Endothelial cell of umbilical vein (primary cell): Measurements from ENCODE around the gene JMJD8. TPM values are rescaled to one million over a fixed set of nuclear protein-coding genes. Genes with fewer than 3 reads are reported as not detected.

ENCODE experiments used
- BruUV-seq: library from RNA; stranded (reverse); fragments of 400-500 nt; replicated peaks from 2 replicates; lab custom pipeline; 2021; lab: Mats Ljungman, UMichigan
- CTCF ChIA-PET: fragments of 300-600, 350-600 bp; sonication (Branson Sonifier 250); formaldehyde crosslinking; loops from one replicate; lab custom pipeline; 2021; ENCODE audit warnings: antibody characterized with exemption, inconsistent platforms; lab: Charles Lee
- POLR2A ChIA-PET: fragments of 300-600, 350-600 bp; sonication (Branson Sonifier 250); formaldehyde crosslinking; loops from one replicate; lab custom pipeline; 2021; ENCODE audit warnings: antibody characterized with exemption, inconsistent platforms; lab: Charles Lee
- DNase-seq: peaks from one replicate; pipeline ENCODE4 v3.0.0-alpha.2; 2011; ENCODE audit warnings: low read depth, low spot score
- FAIRE-seq: peaks from 2 replicates; lab custom pipeline; 2011; peaks lifted over from hg19 to GRCh38; lab: Jason Lieb, UNC
- H2AFZ ChIP-seq: 2 replicates; pipeline ENCODE4 v1.6.0; 2012; ENCODE audit warnings: low read depth, low read length, control low read depth, inconsistent platforms
- H3K27ac ChIP-seq: 2 replicates; pipeline ENCODE4 v1.5.1; 2011; ENCODE audit warnings: low read depth, mild to moderate bottlenecking, control low read depth, low read length, moderate library complexity; ENCODE audit not compliant: insufficient read depth
- H3K27me3 ChIP-seq, 2 experiments: 2 replicates each; pipeline versions ENCODE4 v1.6.0 to v1.6.1; 2011; ENCODE audit warnings: low read length in 2 of 2, mixed read lengths in 1 of 2; ENCODE audit not compliant: control insufficient read depth in 2 of 2, insufficient read depth in 2 of 2
- H3K36me3 ChIP-seq, 2 experiments: 2 replicates in 1 of 2; 3 replicates in 1 of 2; pipeline ENCODE4 v1.5.1; 2011; ENCODE audit warnings: low read length in 2 of 2, mild to moderate bottlenecking in 1 of 2, moderate library complexity in 1 of 2; ENCODE audit not compliant: control insufficient read depth in 2 of 2, insufficient read depth in 2 of 2; ENCODE audit errors: extremely low read depth in 1 of 2
- H3K4me1 ChIP-seq: 3 replicates; pipeline ENCODE4 v1.5.1; 2011; ENCODE audit warnings: mild to moderate bottlenecking, low read length; ENCODE audit not compliant: control insufficient read depth, insufficient read depth; ENCODE audit errors: extremely low read depth
- H3K4me2 ChIP-seq: 2 replicates; pipeline ENCODE4 v1.6.1; 2011; ENCODE audit warnings: low read length, control low read depth, mixed read lengths; ENCODE audit not compliant: insufficient read depth
- H3K4me3 ChIP-seq, 3 experiments: fragments of 200-600 bp in 1 of 3; sonication (generic), shearing (Covaris generic) in 1 of 3; replicated peaks in 1 of 3; 2 replicates each; pipeline ENCODE4 v1.5.1; 2011 to 2016; ENCODE audit warnings: control low read depth in 3 of 3, low read length in 3 of 3, mild to moderate bottlenecking in 2 of 3, inconsistent platforms in 1 of 3, low read depth in 1 of 3, moderate library complexity in 1 of 3; ENCODE audit not compliant: insufficient read depth in 1 of 3
- H3K79me2 ChIP-seq: 2 replicates; pipeline ENCODE4 v1.6.0; 2012; ENCODE audit warnings: low read length, inconsistent platforms; ENCODE audit not compliant: control insufficient read depth, insufficient read depth
- H3K9ac ChIP-seq: replicated peaks from 2 replicates; pipeline ENCODE3; 2011; ENCODE audit warnings: low read length, control low read depth; ENCODE audit not compliant: insufficient read depth; ENCODE audit errors: extremely low read depth
- H3K9me1 ChIP-seq: replicated peaks from 3 replicates; pipeline ENCODE4 v1.6.0; 2011; ENCODE audit warnings: mild to moderate bottlenecking, low read length; ENCODE audit not compliant: control insufficient read depth, insufficient read depth; ENCODE audit errors: extremely low read depth
- H3K9me3 ChIP-seq: replicated peaks from 2 replicates; pipeline ENCODE4 v1.5.1; 2012; ENCODE audit warnings: low read length, inconsistent platforms; ENCODE audit not compliant: control insufficient read depth, insufficient read depth
- H4K20me1 ChIP-seq: replicated peaks from 2 replicates; pipeline ENCODE3; 2011; ENCODE audit warnings: mild to moderate bottlenecking, low read length; ENCODE audit not compliant: control insufficient read depth, insufficient read depth; ENCODE audit errors: extremely low read depth
- CTCF ChIP-seq, 2 donors: IDR thresholded peaks; 1 replicate in 1 of 2; 2 replicates in 1 of 2; pipeline ENCODE4 v1.5.1; 2011; ENCODE audit warnings: low read length in 2 of 2, mild to moderate bottlenecking in 2 of 2, moderate library complexity in 2 of 2, control low read depth in 1 of 2, inconsistent platforms in 1 of 2, low read depth in 1 of 2; ENCODE audit not compliant: insufficient read depth in 1 of 2; ENCODE audit errors: extremely low read depth in 1 of 2
- EZH2 ChIP-seq: IDR thresholded peaks from 2 replicates; pipeline ENCODE4 v1.6.1; 2012; ENCODE audit warnings: borderline replicate concordance, low read depth, mild to moderate bottlenecking, moderate library complexity, low read length, inconsistent platforms; ENCODE audit not compliant: severe bottlenecking
- FOS ChIP-seq: IDR thresholded peaks from 2 replicates; pipeline ENCODE4 v1.6.1; 2011; ENCODE audit warnings: mild to moderate bottlenecking, low read length, moderate library complexity, borderline replicate concordance; ENCODE audit not compliant: insufficient read depth
- GATA2 ChIP-seq: IDR thresholded peaks from 2 replicates; pipeline ENCODE4 v1.7.0; 2011; ENCODE audit warnings: low read depth, mild to moderate bottlenecking, moderate library complexity, mixed read lengths, low read length; ENCODE audit not compliant: insufficient read length, insufficient read depth
- JUN ChIP-seq: IDR thresholded peaks from 2 replicates; pipeline ENCODE4 v1.6.1; 2011; ENCODE audit warnings: borderline replicate concordance, low read depth; ENCODE audit not compliant: insufficient read length, insufficient read depth
- MYC ChIP-seq: IDR thresholded peaks from one replicate; pipeline ENCODE4 v1.6.1; 2011; ENCODE audit warnings: mild to moderate bottlenecking, low read depth, low read length
- POLR2A ChIP-seq: IDR thresholded peaks from 2 replicates; pipeline ENCODE4 v1.6.1; 2012; ENCODE audit warnings: low read depth, mild to moderate bottlenecking, control low read depth, low read length
- POLR2AphosphoS5 ChIP-seq: IDR thresholded peaks from 2 replicates; pipeline ENCODE4 v1.6.1; 2012; ENCODE audit warnings: low read depth, mild to moderate bottlenecking, control low read depth, low read length, moderate library complexity; ENCODE audit not compliant: insufficient read depth
- dilution Hi-C: fragments of 300-500 bp; cut with MboI; formaldehyde crosslinking; loops from one replicate; pipeline ENCODE4 v1.15.0; 2019; ENCODE audit warnings: low sequenced_read_pairs; ENCODE audit not compliant: extremely low pct_ligation_motif_present
- intact Hi-C: fragments of 100-400 bp; cut with micrococcal nuclease; formaldehyde crosslinking; loops from one replicate; pipeline ENCODE4 v1.10.0; 2022
- polyA plus RNA-seq, 4 experiments: library from polyadenylated mRNA; depleted of rRNA in 3 of 4; stranded (reverse) in 3 of 4; unstranded in 1 of 4; fragments of >200 nt; gene quantifications; 2 replicates each; pipeline versions ENCODE4 v1.2.1 to v1.2.3, GENCODE V29; 2011 to 2012; ENCODE audit warnings: missing spikeins in 1 of 4
- total RNA-seq: library from RNA; stranded (reverse); gene quantifications from 2 replicates; pipeline ENCODE4 v1.2.3, GENCODE V29; 2021
- TF ChIP-seq, protein P1 (sequence below): IDR thresholded peaks from 2 replicates; pipeline ENCODE4 v1.6.1; 2011; ENCODE audit not compliant: insufficient read depth, insufficient read length

The JMJD8 gene
- total and polyA plus RNA-seq, 2 donors (not counting 3 experiments of a cell fraction or from before 2014, with no cell fraction given), result 55.1 to 102 TPM

DNA sequence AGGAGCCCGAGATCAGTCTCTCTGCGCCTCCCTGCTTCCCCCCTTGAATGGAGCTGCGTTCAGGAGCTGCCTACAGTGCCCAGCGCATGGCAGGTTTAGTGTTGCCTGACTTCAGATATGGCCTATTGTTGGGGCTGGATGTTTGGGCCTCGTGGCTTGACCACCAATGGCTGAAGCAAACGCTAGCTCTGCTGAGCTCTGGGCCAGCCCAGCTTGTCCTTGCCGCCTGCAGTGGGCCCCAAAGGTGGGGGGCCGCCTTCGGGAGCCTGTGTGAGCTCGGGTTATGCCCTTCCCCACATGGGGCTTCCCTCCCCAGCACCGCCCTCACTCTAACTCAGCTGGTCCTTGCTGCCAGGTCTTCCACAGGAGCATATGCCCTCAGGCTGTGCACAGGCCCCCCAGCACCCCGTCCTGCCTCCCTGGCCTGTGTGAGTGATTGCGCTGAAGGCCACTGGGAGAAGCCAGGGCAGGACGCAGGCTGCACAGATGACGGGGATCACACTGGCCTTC lies 46.0 kb downstream of the JMJD8 start:
- TF ChIP-seq CTCF (IDR thresholded peaks at IDR 0.05; ENCODE audit: extremely low read depth in 1 of 2, insufficient read depth in 1 of 2, low read depth in 1 of 2, low read length in 2 of 2), result no peak
- TF ChIP-seq POLR2AphosphoS5, result no peak
- TF ChIP-seq POLR2A, result no peak
- no peak for TF ChIP-seq JUN
- no peak for TF ChIP-seq EZH2
- TF ChIP-seq GATA2, result no peak
- no peak for TF ChIP-seq FOS
- TF ChIP-seq, protein P1, sequence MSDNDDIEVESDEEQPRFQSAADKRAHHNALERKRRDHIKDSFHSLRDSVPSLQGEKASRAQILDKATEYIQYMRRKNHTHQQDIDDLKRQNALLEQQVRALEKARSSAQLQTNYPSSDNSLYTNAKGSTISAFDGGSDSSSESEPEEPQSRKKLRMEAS, result no peak
- TF ChIP-seq MYC, result no peak
- ChIA-PET POLR2A (no interaction called here), CTCF (interaction anchor here (1.1 kb wide), 1 partner anchor 23 kb away, joined by 3 read pairs; no protein-coding TSS in a partner anchor)
- Histone ChIP-seq H3K9ac (no peak overlapping the region), H3K4me1 (peaks cover 13% of the 10 kb centered on the region), H3K79me2 (peaks cover 8% of the 10 kb centered on the region), H4K20me1 (no peaks in the 10 kb centered on the region), H2AFZ (no peak overlapping the region), H3K27ac (no peak overlapping the region), H3K36me3 (no peaks in the 10 kb centered on the region), H3K9me1 (no peaks in the 10 kb centered on the region), H3K9me3 (no peaks in the 10 kb centered on the region), H3K4me2 (no peak overlapping the region), H3K4me3 (no peak overlapping the region), H3K27me3 (no peaks in the 10 kb centered on the region)
- no peak for DNase-seq
- no TSS peak for BruUV-seq
- dilution Hi-C loops (no loop called here), intact Hi-C loops (no loop called here)
- no peak for FAIRE-seq
